ENCODE measurements around the gene FAM131C.

DNA sequence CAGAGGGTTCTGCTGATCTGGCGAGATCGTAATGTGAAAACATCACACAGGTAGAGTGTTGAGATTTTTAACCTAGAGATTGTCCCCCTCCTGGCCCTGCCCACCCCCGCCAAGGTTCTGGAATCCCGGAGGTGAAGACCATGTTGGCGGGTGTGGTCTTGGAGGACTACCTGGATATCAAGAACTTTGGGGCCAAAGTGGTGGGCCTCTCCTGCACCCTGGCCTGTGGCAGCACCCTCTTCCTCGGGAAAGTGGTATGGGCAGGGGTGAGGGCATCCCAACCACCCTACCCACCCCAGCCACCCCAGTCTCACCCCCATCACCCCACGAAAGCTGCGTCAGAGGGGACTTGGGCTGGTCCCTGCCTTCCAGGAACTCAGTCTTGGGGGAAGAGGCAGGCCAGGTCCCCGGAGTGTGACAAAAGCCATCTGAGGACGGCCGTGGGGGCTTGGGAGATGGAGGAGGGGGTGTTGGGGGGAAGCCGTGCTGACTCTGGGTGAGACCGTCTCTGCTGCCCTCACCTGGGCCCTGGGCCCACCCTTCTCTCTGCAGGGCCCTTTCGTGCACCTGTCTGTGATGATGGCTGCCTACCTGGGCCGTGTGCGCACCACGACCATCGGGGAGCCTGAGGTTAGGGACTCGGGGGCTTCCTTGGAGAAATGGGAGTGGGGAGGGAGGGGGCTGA is 25.5 kb downstream of the FAM131C start:
- TF ChIP-seq CTCF (IDR thresholded peaks at IDR 0.05; ENCODE audit: low read depth, low read length) (no peak), POLR2A (IDR thresholded peaks at IDR 0.05; ENCODE audit: extremely low read depth, insufficient read length) (no peak)

Data from NB4 (cell line).